KMS-11 (cell line): ENCODE measurements around the gene DISC1.
"Not testable (repeated sequence)": the region's sequence is repeated elsewhere in the genome, so short reads cannot be mapped to it uniquely, and the experiment has no call there.

Source experiments
- H2AFZ ChIP-seq: fragments of 200-600 bp; sonication (generic); 2 replicates; pipeline ENCODE4 v1.6.1; 2016; ENCODE audit warnings: antibody characterized with exemption, mixed run types, low read depth
- H3K27ac ChIP-seq: fragments of 200-600 bp; sonication (generic); 2 replicates; pipeline ENCODE4 v1.6.1; 2016; ENCODE audit warnings: mild to moderate bottlenecking, mixed run types
- H3K27me3 ChIP-seq: fragments of 200-600 bp; sonication (generic); 2 replicates; pipeline ENCODE4 v1.6.1; 2017; ENCODE audit warnings: mild to moderate bottlenecking, low read depth, mixed run types, moderate library complexity; ENCODE audit not compliant: insufficient read depth
- H3K36me3 ChIP-seq: fragments of 200-600 bp; sonication (generic); 2 replicates; pipeline ENCODE4 v1.6.1; 2017; ENCODE audit warnings: mild to moderate bottlenecking, mixed run types; ENCODE audit not compliant: insufficient read depth
- H3K4me1 ChIP-seq: fragments of 200-600 bp; sonication (generic); 2 replicates; pipeline ENCODE4 v1.6.1; 2016; ENCODE audit warnings: mild to moderate bottlenecking, low read depth, mixed run types; ENCODE audit not compliant: poor library complexity, severe bottlenecking
- H3K4me2 ChIP-seq: fragments of 200-600 bp; sonication (generic); 2 replicates; pipeline ENCODE4 v1.7.0; 2016; ENCODE audit warnings: mild to moderate bottlenecking, mixed run types
- H3K4me3 ChIP-seq: fragments of 200-600 bp; sonication (generic); IDR thresholded peaks from 2 replicates; pipeline ENCODE4 v1.6.1; 2017; ENCODE audit warnings: low read depth, low read length, mixed read lengths; ENCODE audit not compliant: insufficient read depth
- H3K79me2 ChIP-seq: fragments of 200-600 bp; sonication (generic); 2 replicates; pipeline ENCODE4 v1.6.1; 2016; ENCODE audit warnings: low read depth, mixed run types; ENCODE audit not compliant: insufficient read depth
- H3K9ac ChIP-seq: fragments of 200-600 bp; sonication (generic); 2 replicates; pipeline ENCODE4 v1.6.1; 2016; ENCODE audit warnings: mild to moderate bottlenecking, mixed run types
- H4K20me1 ChIP-seq: fragments of 200-600 bp; sonication (generic); 2 replicates; pipeline ENCODE4 v1.6.1; 2016; ENCODE audit warnings: mild to moderate bottlenecking, mixed run types; ENCODE audit not compliant: insufficient read depth
- TF ChIP-seq, protein P1 (sequence below): fragments of 200-600 bp; sonication (generic); conservative IDR thresholded peaks from 2 replicates; pipeline ENCODE4 v1.6.1; 2017; ENCODE audit warnings: low read depth, mild to moderate bottlenecking, antibody characterized with exemption, low read length, moderate library complexity, mixed read lengths

DISC1 gene

GRCh38 chr1:231642618-231643017 is 16.0 kb downstream of the DISC1 start:
- no peak overlapping the region for H3K27ac ChIP-seq
- no peak overlapping the region for H2AFZ ChIP-seq
- no peaks in the 10 kb centered on the region for H3K4me1 ChIP-seq
- H3K4me3 ChIP-seq = no peak overlapping the region
- no peaks in the 10 kb centered on the region for H3K79me2 ChIP-seq
- H3K4me2 ChIP-seq = no peak overlapping the region
- H4K20me1 ChIP-seq = no peaks in the 10 kb centered on the region
- H3K9ac ChIP-seq = no peak overlapping the region
- H3K36me3 ChIP-seq = no peaks in the 10 kb centered on the region
- H3K27me3 ChIP-seq = no peaks in the 10 kb centered on the region
- TF ChIP-seq, protein P1, sequence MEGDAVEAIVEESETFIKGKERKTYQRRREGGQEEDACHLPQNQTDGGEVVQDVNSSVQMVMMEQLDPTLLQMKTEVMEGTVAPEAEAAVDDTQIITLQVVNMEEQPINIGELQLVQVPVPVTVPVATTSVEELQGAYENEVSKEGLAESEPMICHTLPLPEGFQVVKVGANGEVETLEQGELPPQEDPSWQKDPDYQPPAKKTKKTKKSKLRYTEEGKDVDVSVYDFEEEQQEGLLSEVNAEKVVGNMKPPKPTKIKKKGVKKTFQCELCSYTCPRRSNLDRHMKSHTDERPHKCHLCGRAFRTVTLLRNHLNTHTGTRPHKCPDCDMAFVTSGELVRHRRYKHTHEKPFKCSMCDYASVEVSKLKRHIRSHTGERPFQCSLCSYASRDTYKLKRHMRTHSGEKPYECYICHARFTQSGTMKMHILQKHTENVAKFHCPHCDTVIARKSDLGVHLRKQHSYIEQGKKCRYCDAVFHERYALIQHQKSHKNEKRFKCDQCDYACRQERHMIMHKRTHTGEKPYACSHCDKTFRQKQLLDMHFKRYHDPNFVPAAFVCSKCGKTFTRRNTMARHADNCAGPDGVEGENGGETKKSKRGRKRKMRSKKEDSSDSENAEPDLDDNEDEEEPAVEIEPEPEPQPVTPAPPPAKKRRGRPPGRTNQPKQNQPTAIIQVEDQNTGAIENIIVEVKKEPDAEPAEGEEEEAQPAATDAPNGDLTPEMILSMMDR = no peak

- no peaks in the 10 kb centered on the region for H3K36me3 ChIP-seq
- no peaks in the 10 kb centered on the region for H3K79me2 ChIP-seq
- H4K20me1 ChIP-seq = no peaks in the 10 kb centered on the region
- no peak overlapping the region for H3K4me3 ChIP-seq
- H3K4me1 ChIP-seq = no peaks in the 10 kb centered on the region
- H3K9ac ChIP-seq = no peak overlapping the region
- no peak overlapping the region for H3K27ac ChIP-seq
- H3K4me2 ChIP-seq = no peak overlapping the region
- H2AFZ ChIP-seq = no peak overlapping the region
- TF ChIP-seq, protein P1 = no peak
- no peaks in the 10 kb centered on the region for H3K27me3 ChIP-seq
These were observed 16.7 kb downstream of the DISC1 start for GRCh38 chr1:231643071-231643934.

GRCh38 chr1:231643935-231644237 is 17.3 kb downstream of the DISC1 start:
- TF ChIP-seq, protein P1 = no peak

DNA sequence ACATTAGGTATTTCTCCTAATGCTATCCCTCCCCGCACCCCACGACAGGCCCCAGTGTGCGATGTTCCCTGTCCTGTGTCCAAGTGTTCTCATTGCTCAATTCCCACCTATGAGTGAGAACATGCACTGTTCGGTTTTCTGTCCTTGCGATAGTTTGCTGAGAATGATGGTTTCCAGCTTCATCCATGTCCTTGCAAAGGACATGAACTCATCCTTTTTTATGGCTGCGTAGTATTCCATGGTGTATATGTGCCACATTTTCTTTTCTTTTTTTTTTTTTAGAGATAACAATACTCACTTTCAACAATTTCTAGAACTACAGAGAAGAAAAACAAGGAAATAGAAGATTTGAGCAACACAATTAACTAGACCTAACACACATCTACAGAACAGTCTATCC is 19.0 kb downstream of the DISC1 start:
- H3K36me3 ChIP-seq, H3K4me3 ChIP-seq, H3K4me1 ChIP-seq, H3K4me2 ChIP-seq, H2AFZ ChIP-seq, H3K27me3 ChIP-seq, H4K20me1 ChIP-seq, H3K79me2 ChIP-seq, H3K27ac ChIP-seq, H3K9ac ChIP-seq: not testable (repeated sequence)

More at GRCh38 chr1:231643935-231644237, 17.3 kb downstream of the DISC1 start:
- H3K27me3 ChIP-seq = no peaks in the 10 kb centered on the region
- no peak overlapping the region for H3K4me2 ChIP-seq
- H3K4me3 ChIP-seq = no peak overlapping the region
- H4K20me1 ChIP-seq = no peaks in the 10 kb centered on the region
- no peaks in the 10 kb centered on the region for H3K4me1 ChIP-seq
- H3K27ac ChIP-seq = no peak overlapping the region
- H3K79me2 ChIP-seq = no peaks in the 10 kb centered on the region
- H2AFZ ChIP-seq = no peak overlapping the region
- no peak overlapping the region for H3K9ac ChIP-seq
- no peaks in the 10 kb centered on the region for H3K36me3 ChIP-seq

- H3K4me1 ChIP-seq, H3K4me3 ChIP-seq, H3K4me2 ChIP-seq, H3K9ac ChIP-seq, H3K79me2 ChIP-seq, H4K20me1 ChIP-seq, H3K36me3 ChIP-seq, H3K27me3 ChIP-seq, H2AFZ ChIP-seq, H3K27ac ChIP-seq: not testable (repeated sequence)
These were observed 19.6 kb downstream of the DISC1 start for GRCh38 chr1:231646165-231646564.

- H3K4me3 ChIP-seq, H3K27me3 ChIP-seq, H3K9ac ChIP-seq, H4K20me1 ChIP-seq, H3K36me3 ChIP-seq, H3K79me2 ChIP-seq, H3K4me1 ChIP-seq, H3K27ac ChIP-seq, H2AFZ ChIP-seq, H3K4me2 ChIP-seq: not testable (repeated sequence)
These were observed 25.2 kb downstream of the DISC1 start for GRCh38 chr1:231651621-231652260.
